ENCODE results near the gene UNK. TPM values are rescaled to one million over a fixed set of nuclear protein-coding genes. Genes with fewer than 3 reads are reported as not detected.

The UNK gene
- total and polyA plus RNA-seq, 2 of the 13 experiments (the other 11 are each of a cell fraction or from before 2014, with no cell fraction given) = 31.6 to 33.0 TPM

GRCh38 chr17:75872434-75873351, 88.1 kb downstream of the UNK start (continued):
- TF ChIP-seq U2AF2 (IDR thresholded peaks at IDR 0.05; ENCODE audit: low read depth, low read length) (no peak), AKAP8 (CRISPR knock-in tag; IDR thresholded peaks at IDR 0.05) (peak; percentile 98), MLX (CRISPR knock-in tag; IDR thresholded peaks at IDR 0.05) (peak; percentile 81; the same call in 1 of the 2 replicates), NBN (conservative IDR thresholded peaks at IDR 0.05) (no peak), ZNF569 (CRISPR knock-in tag; IDR thresholded peaks at IDR 0.05; ENCODE audit: borderline replicate concordance) (no peak), ZNF773 (CRISPR knock-in tag; IDR thresholded peaks at IDR 0.05; ENCODE audit: borderline replicate concordance) (no peak), TP53 (CRISPR knock-in tag; conservative IDR thresholded peaks at IDR 0.05) (peak; percentile 89; the same call in 1 of the 2 replicates), NAIF1 (CRISPR knock-in tag; IDR thresholded peaks at IDR 0.05; ENCODE audit: borderline replicate concordance) (peak; percentile 70; the same call in 1 of the 2 replicates), ZNF296 (CRISPR knock-in tag; conservative IDR thresholded peaks at IDR 0.05) (peak; percentile 87), ZNF432 (CRISPR knock-in tag; IDR thresholded peaks at IDR 0.05; ENCODE audit: borderline replicate concordance) (no peak), KLF15 (CRISPR knock-in tag; IDR thresholded peaks at IDR 0.05; ENCODE audit: borderline replicate concordance) (peak; percentile 40; the same call in 1 of the 2 replicates), ZNF430 (CRISPR knock-in tag; IDR thresholded peaks at IDR 0.05) (peak; percentile 93), ZNF629 (CRISPR knock-in tag; conservative IDR thresholded peaks at IDR 0.05) (peak; percentile 93), ZNF343 (CRISPR knock-in tag; IDR thresholded peaks at IDR 0.05) (no peak), ATF6 (CRISPR knock-in tag; conservative IDR thresholded peaks at IDR 0.05) (no peak), ZNF770 (CRISPR knock-in tag; IDR thresholded peaks at IDR 0.05) (0 out of 2 replicates have a peak, but pooled peaks have one; percentile 51)
- TF ChIP-seq, protein P1, sequence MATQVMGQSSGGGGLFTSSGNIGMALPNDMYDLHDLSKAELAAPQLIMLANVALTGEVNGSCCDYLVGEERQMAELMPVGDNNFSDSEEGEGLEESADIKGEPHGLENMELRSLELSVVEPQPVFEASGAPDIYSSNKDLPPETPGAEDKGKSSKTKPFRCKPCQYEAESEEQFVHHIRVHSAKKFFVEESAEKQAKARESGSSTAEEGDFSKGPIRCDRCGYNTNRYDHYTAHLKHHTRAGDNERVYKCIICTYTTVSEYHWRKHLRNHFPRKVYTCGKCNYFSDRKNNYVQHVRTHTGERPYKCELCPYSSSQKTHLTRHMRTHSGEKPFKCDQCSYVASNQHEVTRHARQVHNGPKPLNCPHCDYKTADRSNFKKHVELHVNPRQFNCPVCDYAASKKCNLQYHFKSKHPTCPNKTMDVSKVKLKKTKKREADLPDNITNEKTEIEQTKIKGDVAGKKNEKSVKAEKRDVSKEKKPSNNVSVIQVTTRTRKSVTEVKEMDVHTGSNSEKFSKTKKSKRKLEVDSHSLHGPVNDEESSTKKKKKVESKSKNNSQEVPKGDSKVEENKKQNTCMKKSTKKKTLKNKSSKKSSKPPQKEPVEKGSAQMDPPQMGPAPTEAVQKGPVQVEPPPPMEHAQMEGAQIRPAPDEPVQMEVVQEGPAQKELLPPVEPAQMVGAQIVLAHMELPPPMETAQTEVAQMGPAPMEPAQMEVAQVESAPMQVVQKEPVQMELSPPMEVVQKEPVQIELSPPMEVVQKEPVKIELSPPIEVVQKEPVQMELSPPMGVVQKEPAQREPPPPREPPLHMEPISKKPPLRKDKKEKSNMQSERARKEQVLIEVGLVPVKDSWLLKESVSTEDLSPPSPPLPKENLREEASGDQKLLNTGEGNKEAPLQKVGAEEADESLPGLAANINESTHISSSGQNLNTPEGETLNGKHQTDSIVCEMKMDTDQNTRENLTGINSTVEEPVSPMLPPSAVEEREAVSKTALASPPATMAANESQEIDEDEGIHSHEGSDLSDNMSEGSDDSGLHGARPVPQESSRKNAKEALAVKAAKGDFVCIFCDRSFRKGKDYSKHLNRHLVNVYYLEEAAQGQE (IDR thresholded peaks at IDR 0.05; ENCODE audit: borderline replicate concordance in 1 of 2, low read depth in 1 of 2, low read length in 2 of 2) = peak in 1 of 2 experiments; percentile 55; a peak in 1 of 4 replicates
- TF ChIP-seq, protein P2, sequence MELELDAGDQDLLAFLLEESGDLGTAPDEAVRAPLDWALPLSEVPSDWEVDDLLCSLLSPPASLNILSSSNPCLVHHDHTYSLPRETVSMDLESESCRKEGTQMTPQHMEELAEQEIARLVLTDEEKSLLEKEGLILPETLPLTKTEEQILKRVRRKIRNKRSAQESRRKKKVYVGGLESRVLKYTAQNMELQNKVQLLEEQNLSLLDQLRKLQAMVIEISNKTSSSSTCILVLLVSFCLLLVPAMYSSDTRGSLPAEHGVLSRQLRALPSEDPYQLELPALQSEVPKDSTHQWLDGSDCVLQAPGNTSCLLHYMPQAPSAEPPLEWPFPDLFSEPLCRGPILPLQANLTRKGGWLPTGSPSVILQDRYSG (CRISPR knock-in tag; IDR thresholded peaks at IDR 0.05) = peak; percentile 94

All from HepG2 (cell line).